Stimulated activated CD8-positive, alpha-beta memory T cell treated with anti-CD3 and anti-CD28 coated beads, Interleukin-7, amount 100 ng/mL, for 48 hours (primary cell): ENCODE measurements around the gene MZB1.
"Not testable (repeated sequence)": the region's sequence is repeated elsewhere in the genome, so short reads cannot be mapped to it uniquely, and the experiment has no call there.

Experiments
- DNase-seq, 2 donors: peaks; one replicate each; pipeline ENCODE4 v3.0.0-alpha.2; 2020; ENCODE audit warnings: low read depth in 1 of 2; ENCODE audit errors: extremely low read depth in 1 of 2

Gene MZB1

GRCh38 chr5:139378101-139378825 is 11.4 kb downstream of the MZB1 start:
- no peak for DNase-seq

- no peak for DNase-seq
These were observed 12.5 kb downstream of the MZB1 start for GRCh38 chr5:139377226-139377625.

GRCh38 chr5:139376364-139376763 is 13.3 kb downstream of the MZB1 start:
- DNase-seq = no peak

- DNase-seq = no peak
These were observed 14.8 kb downstream of the MZB1 start for GRCh38 chr5:139374909-139375308.

- DNase-seq = no peak
These were observed 18.0 kb downstream of the MZB1 start for GRCh38 chr5:139371482-139372435.

- no peak for DNase-seq
These were observed 20.5 kb downstream of the MZB1 start for GRCh38 chr5:139369181-139369580.

GRCh38 chr5:139368613-139369012 is 21.1 kb downstream of the MZB1 start:
- no peak for DNase-seq

GRCh38 chr5:139364466-139364865 is 25.2 kb downstream of the MZB1 start:
- DNase-seq = no peak

- DNase-seq = no peak
These were observed 25.8 kb downstream of the MZB1 start for GRCh38 chr5:139363937-139364336.

- DNase-seq = no peak
These were observed 27.8 kb downstream of the MZB1 start for GRCh38 chr5:139361835-139362429.

- DNase-seq = no peak
These were observed 29.3 kb downstream of the MZB1 start for GRCh38 chr5:139360384-139360783.

- DNase-seq = no peak
These were observed 31.6 kb downstream of the MZB1 start for GRCh38 chr5:139358064-139358463.

- not testable (repeated sequence) for DNase-seq
These were observed 33.8 kb downstream of the MZB1 start for GRCh38 chr5:139355900-139356299.

- DNase-seq = no peak
These were observed 35.5 kb downstream of the MZB1 start for GRCh38 chr5:139354186-139354585.

- DNase-seq = not testable (repeated sequence)
These were observed 41.9 kb downstream of the MZB1 start for GRCh38 chr5:139347863-139348262.

- not testable (repeated sequence) for DNase-seq
These were observed 44.3 kb downstream of the MZB1 start for GRCh38 chr5:139345442-139345841.

- no peak for DNase-seq
These were observed 45.5 kb downstream of the MZB1 start for GRCh38 chr5:139344177-139344576.

- DNase-seq = no peak
These were observed 46.2 kb downstream of the MZB1 start for GRCh38 chr5:139343476-139343875.

- no peak for DNase-seq
These were observed 47.3 kb downstream of the MZB1 start for GRCh38 chr5:139342423-139342723.

GRCh38 chr5:139341689-139342422 is 47.9 kb downstream of the MZB1 start, which contains the start of gene PAIP2:
TSS of gene PAIP2 (plus strand) at chr5:139341854. CDS start at chr5:139363785, 21,931 bp downstream.
- peak; percentile 95 to 96 for DNase-seq

- no peak for DNase-seq
These were observed 48.5 kb downstream of the MZB1 start for GRCh38 chr5:139341187-139341688.
